Measurements from ENCODE around the gene HMGXB3.

HMGXB3 gene

DNA sequence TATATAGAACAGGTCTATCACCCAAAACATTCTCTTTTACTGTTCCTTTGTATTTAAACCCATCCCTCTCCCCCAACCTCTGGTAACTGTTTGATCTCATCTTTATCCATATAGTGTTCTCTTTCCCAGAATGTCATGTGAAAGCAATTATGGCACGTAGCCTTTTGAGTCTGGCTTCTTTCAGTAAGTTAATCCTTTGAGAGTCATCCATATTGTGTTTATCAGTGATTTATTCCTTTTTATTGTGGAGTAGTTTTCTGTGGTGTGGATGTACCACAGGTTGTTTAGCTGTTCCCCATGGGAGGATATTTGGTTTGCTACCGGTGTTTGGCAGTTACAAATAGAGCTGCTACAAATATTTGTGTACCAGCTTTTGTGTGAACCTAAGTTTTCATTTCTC, 38.0 kb downstream of the HMGXB3 start:
- Histone ChIP-seq H3K4me1 (ENCODE audit: low read length) (peaks cover 22% of the 10 kb centered on the region), H2AFZ (ENCODE audit: low read length) (no peak overlapping the region), H3K27me3 (replicated peaks; ENCODE audit: insufficient read depth, low read length) (no peaks in the 10 kb centered on the region), H3K27ac (ENCODE audit: low read length) (no peak overlapping the region), H3K4me2 (ENCODE audit: low read depth, low read length) (no peak overlapping the region), H3K9me2 (replicated peaks; ENCODE audit: insufficient read depth, low read length) (no peaks in the 10 kb centered on the region), H3K9ac (ENCODE audit: low read length) (no peak overlapping the region), H3K4me3 (ENCODE audit: low read length) (no peak overlapping the region), H3K9me3 (replicated peaks; ENCODE audit: insufficient read depth, low read length) (no peaks in the 10 kb centered on the region), H3K36me3 (replicated peaks; ENCODE audit: insufficient read depth, low read length) (peaks cover 9% of the 10 kb centered on the region), H3K79me2 (ENCODE audit: low read length) (peaks cover 8% of the 10 kb centered on the region; the same call in 1 of the 2 replicates), H4K20me1 (ENCODE audit: insufficient read depth, low read length) (no peaks in the 10 kb centered on the region), H3F3A (ENCODE audit: insufficient read depth, low read length) (peaks cover 8% of the 10 kb centered on the region; the same call in 1 of the 2 replicates)
- no peak for DNase-seq
- TF ChIP-seq EZH2phosphoT487 (IDR thresholded peaks at IDR 0.05; ENCODE audit: low read length) (no peak), EZH2 (optimal IDR thresholded peaks at IDR 0.05; ENCODE audit: low read depth, low read length) (no peak), CTCF (IDR thresholded peaks at IDR 0.05; ENCODE audit: low read length) (no peak)

DNA sequence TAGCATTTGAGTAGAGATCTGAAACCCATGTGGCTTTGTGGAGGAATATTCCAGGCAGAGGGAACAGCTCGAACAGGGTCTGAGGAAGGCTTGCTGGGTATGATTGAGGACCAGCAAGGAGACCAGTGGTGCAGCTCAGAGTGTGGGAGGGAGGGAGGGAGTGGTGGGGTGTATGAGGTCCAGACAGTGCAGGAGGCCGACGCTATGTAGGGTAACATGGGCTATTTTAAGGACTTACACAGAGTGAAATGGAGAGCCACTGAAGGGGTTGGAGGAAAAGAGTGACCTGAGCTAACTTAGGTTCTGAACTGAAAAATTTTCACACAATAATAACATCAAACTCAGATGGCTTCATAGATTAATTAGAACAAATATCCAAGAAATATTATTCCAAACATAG, 41.9 kb downstream of the HMGXB3 start:
- H3K4me2 ChIP-seq (ENCODE audit: low read depth, low read length), result no peak overlapping the region
- H4K20me1 ChIP-seq (ENCODE audit: insufficient read depth, low read length), result no peaks in the 10 kb centered on the region
- H3K36me3 ChIP-seq (replicated peaks; ENCODE audit: insufficient read depth, low read length), result peaks cover 16% of the 10 kb centered on the region
- no peaks in the 10 kb centered on the region for H3K9me3 ChIP-seq (replicated peaks; ENCODE audit: insufficient read depth, low read length)
- no peaks in the 10 kb centered on the region for H3K4me1 ChIP-seq (ENCODE audit: low read length)
- no peak overlapping the region for H3K27ac ChIP-seq (ENCODE audit: low read length)
- no peak overlapping the region for H2AFZ ChIP-seq (ENCODE audit: low read length)
- TF ChIP-seq EZH2 (optimal IDR thresholded peaks at IDR 0.05; ENCODE audit: low read depth, low read length) (no peak), CTCF (IDR thresholded peaks at IDR 0.05; ENCODE audit: low read length) (no peak), EZH2phosphoT487 (IDR thresholded peaks at IDR 0.05; ENCODE audit: low read length) (no peak)
- DNase-seq, result no peak
- H3K27me3 ChIP-seq (replicated peaks; ENCODE audit: insufficient read depth, low read length), result no peaks in the 10 kb centered on the region
- H3F3A ChIP-seq (ENCODE audit: insufficient read depth, low read length), result no peaks in the 10 kb centered on the region; the same call in 1 of the 2 replicates
- no peaks in the 10 kb centered on the region for H3K9me2 ChIP-seq (replicated peaks; ENCODE audit: insufficient read depth, low read length)
- H3K79me2 ChIP-seq (ENCODE audit: low read length), result peaks cover 8% of the 10 kb centered on the region; the same call in 1 of the 2 replicates
- H3K9ac ChIP-seq (ENCODE audit: low read length), result no peak overlapping the region
- no peak overlapping the region for H3K4me3 ChIP-seq (ENCODE audit: low read length)

- no peaks in the 10 kb centered on the region for H3K4me1 ChIP-seq (ENCODE audit: low read length)
- no peaks in the 10 kb centered on the region for H3K27me3 ChIP-seq (replicated peaks; ENCODE audit: insufficient read depth, low read length)
- no peak overlapping the region for H3K27ac ChIP-seq (ENCODE audit: low read length)
- H3K9me2 ChIP-seq (replicated peaks; ENCODE audit: insufficient read depth, low read length), result no peaks in the 10 kb centered on the region
- H3K9ac ChIP-seq (ENCODE audit: low read length), result no peak overlapping the region
- 0 out of 2 replicates have a peak, but pooled peaks cover 4% of the 10 kb centered on the region for H3K79me2 ChIP-seq (ENCODE audit: low read length)
- H3K4me2 ChIP-seq (ENCODE audit: low read depth, low read length), result no peak overlapping the region
- no peaks in the 10 kb centered on the region for H3K9me3 ChIP-seq (replicated peaks; ENCODE audit: insufficient read depth, low read length)
- no peaks in the 10 kb centered on the region for H4K20me1 ChIP-seq (ENCODE audit: insufficient read depth, low read length)
- no peak for DNase-seq
- no peak overlapping the region for H3K4me3 ChIP-seq (ENCODE audit: low read length)
- no peak overlapping the region for H2AFZ ChIP-seq (ENCODE audit: low read length)
- H3K36me3 ChIP-seq (replicated peaks; ENCODE audit: insufficient read depth, low read length), result peaks cover 15% of the 10 kb centered on the region
- no peak for TF ChIP-seq EZH2 (optimal IDR thresholded peaks at IDR 0.05; ENCODE audit: low read depth, low read length)
- TF ChIP-seq EZH2phosphoT487 (IDR thresholded peaks at IDR 0.05; ENCODE audit: low read length), result no peak
- TF ChIP-seq CTCF (IDR thresholded peaks at IDR 0.05; ENCODE audit: low read length), result no peak
- H3F3A ChIP-seq (ENCODE audit: insufficient read depth, low read length), result no peaks in the 10 kb centered on the region; the same call in 1 of the 2 replicates
These were observed 43.3 kb downstream of the HMGXB3 start for GRCh38 chr5:150043657-150044328.

Data from MM.1S (cell line).